ENCODE results near the gene ATP6V0B.

ATP6V0B gene

DNA sequence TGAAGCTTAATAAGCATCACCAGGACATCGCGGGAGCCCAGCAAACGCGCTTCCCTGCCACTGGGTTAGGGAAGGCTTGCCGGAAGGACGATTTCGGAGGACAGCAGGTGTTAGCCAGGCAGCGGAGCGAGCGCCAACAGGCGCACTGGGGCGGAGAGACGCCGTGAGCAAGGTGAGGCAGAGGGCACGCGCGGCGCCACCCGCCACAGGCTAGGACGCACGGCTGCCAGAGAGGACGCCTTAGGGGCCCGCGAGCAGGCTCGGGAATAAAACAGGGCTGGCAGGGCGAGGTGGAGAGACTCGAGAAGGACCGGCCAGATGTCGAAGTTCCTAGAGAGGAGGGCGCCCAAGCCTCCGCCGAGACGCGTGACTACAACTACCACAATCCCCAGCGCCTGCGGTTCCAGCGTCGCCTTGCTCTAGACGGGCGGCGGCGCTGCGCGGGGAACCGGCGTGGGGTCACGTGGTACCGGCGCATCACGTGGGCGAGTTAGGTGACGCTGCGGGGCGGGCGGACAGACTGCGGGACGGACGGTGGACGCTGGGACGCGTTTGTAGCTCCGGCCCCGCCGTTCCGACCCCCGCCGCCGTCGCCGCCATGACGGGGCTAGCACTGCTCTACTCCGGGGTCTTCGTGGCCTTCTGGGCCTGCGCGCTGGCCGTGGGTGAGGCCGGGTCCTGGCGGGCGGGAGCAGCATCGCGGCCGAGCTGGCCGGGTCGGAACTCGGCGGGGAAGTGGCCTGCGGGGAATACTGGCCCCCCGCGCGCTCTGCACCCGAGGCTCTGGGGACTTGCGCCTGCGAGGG is at the start of gene ATP6V0B:
TSS of gene ATP6V0B (plus strand) at position 518 of the 806 bp plus-strand sequence. CDS start at position 599, 81 bp downstream.
- peak; percentile 97 for DNase-seq

DNA sequence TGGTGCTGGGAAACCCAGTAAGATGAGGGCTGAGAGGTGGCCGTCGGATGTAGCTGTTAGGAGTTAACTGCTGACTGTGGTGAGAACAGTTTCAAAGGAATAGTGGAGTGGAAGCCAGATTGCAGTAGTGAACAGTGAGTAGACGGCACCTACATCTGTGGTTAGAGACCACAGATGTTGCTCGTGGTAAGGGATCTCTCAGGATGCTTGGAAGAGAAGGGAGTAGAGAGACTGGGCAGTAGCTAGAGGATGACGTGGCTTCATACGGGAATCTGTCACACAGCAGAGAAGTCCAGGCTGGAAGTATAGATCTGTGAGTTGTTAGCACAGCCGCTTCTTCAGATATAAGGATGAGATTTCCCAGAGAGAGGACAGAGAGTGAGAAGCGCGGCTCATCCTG is 48.9 kb upstream of the ATP6V0B start:
- DNase-seq: no peak

DNA sequence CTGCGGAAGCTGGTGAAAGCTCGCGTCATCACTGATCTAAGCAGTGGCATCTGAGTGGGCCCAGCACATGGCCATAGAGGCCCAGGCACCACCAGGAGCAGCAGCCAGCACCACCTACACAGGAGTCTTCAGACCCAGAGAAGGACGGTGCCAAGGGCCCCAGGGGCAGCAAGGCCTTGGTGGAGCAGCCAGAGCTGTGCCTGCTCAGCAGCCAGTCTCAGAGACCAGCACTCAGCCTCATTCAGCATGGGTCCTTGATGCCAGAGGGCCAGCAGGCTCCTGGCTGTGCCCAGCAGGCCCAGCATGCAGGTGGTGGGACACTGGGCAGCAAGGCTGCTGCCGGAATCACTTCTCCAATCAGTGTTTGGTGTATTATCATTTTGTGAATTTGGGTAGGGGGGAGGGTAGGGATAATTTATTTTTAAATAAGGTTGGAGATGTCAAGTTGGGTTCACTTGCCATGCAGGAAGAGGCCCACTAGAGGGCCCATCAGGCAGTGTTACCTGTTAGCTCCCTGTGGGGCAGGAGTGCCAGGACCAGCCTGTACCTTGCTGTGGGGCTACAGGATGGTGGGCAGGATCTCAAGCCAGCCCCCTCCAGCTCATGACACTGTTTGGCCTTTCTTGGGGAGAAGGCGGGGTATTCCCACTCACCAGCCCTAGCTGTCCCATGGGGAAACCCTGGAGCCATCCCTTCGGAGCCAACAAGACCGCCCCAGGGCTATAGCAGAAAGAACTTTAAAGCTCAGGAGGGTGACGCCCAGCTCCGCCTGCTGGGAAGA is 44.4 kb upstream of the ATP6V0B start:
- DNase-seq: no peak

DNA sequence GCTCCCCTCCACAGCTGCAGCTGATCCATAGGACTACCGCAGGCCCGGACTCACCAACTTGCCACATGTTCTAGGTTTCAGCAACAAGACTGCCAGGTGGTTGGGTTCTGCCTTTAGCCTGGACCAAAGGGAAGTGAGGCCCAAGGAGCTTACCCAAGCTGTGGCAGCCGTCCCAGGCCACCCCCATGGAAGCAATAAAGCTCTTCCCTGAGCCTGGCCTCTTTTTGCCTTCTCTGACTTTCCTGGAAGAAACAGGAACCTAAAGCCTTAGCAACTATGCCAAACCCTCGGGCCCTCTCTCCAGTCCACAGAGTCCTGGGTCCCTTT is 43.8 kb upstream of the ATP6V0B start:
- DNase-seq: no peak

DNA sequence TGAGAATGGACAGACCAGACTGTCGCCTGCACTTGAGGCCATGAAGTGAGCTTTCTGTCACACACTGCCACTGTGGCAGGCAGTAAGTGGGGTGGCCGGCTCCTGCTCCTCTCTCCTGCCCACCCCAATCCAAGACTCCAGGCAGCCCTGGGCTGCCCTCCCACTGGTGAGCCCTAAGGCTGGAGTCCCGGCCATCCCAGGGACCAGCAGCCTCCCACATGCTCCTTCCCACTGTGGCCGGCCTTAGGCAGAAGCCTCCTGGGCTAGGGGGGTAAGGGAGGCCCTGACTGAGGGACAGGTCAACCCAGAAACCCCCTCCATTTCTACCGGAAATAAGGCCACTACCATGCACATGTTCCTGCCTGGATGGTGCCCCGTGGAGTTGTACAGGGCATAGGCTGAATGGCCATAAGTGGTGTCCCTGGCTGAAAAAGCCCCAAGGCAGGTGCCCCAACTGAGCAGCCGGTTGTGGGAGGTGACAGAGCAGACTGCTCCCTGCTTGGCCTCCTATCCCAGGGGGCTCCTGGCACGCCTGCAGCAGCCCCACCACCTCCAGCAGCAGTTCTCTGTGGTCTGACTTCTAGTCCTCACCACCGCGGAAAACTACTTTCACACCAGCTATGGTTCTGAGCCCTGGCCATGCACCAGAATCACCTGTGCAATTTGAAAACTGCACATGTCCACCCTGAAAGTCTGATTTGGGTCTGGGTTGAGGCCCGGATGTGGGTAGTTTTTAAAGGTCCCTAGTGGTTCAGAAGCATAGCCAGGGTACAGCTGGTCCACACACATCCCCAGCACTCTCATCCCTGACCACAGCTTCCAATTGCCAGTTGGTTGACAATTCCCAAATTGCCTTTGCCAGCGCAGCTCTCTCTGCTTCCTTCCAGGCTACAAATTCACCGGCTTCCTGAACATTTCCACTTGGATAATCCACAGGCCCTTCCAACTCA is 42.8 kb upstream of the ATP6V0B start:
- no peak for DNase-seq

DNA sequence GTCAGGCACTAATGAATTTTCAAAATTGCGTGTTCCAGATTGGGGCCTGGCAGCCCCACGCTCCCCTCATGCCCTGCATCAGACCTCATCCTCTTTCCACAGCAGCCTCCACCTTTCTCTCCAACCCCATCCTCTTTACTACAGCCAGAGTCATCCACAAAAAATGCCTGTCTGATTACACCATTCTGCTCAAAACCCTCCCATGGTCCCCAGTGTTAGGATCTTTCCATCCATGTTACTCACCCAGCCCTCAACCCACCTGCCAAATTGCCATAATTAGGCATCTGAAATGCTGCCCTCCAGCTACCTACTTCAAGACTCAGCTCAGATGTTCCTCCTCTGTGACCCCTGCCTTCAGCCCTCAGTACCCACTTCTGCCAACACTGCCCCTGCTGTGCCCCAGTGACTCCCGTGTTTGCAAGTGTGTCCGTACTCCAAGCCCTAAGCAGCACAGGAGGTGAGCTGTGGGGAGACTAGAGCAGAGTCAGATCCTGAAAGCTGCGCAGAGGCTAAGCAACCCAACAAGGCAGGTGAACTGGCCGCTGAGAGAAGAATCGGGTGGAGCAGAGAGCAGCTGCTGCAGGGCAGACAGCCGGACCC is 41.9 kb upstream of the ATP6V0B start:
- no peak for DNase-seq

DNA sequence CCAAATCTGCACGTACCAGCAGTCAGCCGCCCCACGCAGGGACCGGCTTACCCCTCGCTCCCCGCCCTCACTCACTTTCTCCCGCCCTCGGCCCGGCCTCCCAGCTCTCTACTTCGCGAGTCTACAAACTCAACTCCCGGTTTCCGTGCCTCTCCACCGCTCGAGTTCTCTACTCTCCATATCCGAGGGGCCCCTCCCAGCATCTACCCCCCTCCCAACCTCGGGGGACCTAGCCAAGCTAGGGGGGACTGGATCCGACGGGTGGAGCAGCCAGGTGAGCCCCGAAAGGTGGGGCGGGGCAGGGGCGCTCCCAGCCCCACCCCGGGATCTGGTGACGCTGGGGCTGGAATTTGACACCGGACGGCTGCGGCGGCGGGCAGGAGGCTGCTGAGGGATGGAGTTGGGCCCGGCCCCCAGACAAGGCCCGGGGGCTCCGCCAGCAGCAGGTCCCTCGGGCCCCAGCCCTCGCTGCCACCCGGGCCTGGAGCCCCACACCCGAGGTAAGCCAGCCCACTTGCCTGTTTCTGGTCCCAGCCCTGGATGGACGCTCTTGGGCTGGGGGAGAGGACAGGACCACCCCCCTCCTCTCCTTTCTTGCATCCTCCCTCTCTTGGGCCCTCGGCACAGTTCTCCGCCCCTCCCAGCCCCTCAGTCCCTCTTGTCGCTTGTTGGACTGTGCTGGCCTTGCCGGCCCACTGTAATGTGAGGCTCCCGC is 41.2 kb upstream of the ATP6V0B start, which contains the start of gene ARTN:
TSS of gene ARTN (plus strand) at position 416 of the 715 bp plus-strand sequence. CDS start 1,856 bp downstream, outside the sequence.
- peak; percentile 60 for DNase-seq

DNA sequence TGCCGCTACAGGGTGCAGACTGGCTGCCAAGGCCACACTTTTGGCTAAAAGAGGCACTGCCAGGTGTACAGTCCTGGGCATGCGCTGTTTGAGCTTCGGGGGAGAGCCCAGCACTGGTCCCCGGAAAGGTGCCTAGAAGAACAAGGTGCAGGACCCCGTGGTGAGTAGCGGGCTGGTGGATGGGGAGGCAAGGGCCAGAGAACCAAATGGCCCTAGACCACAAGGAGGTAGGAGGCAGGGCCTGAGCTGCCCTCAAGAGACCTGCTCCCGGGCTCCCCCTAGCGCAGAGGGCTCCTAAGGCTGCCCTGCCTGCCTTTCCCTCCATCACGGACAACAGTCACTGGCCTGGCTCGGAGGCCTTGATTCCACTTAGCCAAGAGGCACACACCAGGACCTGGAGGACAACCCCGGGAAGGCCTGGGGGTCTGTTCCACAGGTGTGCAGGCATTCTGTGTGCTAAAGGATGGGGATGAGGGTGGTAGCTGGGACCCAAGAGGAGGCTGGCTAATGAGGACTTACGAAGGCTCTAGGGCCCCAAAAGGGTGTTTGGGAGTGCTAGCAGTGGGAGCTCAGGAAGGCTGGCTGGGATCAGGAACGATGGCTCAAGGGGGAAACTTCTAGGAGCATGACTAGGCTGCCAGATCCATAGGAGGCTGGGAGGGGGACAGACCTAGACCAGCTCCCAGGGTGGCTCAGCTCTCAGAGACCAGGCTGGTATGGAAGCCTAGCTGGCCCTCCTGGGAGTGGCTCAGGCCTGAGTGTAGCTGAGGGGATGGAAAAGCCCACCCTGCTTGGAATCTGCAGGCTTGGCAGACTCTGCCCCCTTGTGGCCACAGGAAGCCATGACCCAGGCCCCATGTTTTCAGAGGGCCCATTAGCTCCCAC is 40.4 kb upstream of the ATP6V0B start:
- peak; percentile 79 for DNase-seq

DNA sequence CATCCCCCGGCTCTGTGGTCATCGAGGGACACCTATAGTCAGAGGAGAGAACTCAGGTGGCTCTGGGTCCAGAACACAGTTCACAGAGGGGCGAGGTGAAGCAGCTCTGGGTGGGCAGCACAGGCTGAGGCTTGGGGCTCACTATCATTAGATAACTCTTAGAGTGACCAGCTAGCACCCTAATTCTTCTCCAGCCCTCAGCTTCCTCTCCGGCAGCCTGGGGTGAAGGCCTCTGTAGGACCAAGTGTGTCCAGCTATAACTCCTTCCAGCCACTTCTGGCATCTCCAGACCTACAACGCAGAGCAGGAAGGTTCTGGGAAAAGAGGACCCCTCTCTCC is 39.8 kb upstream of the ATP6V0B start:
- DNase-seq: no peak

DNA sequence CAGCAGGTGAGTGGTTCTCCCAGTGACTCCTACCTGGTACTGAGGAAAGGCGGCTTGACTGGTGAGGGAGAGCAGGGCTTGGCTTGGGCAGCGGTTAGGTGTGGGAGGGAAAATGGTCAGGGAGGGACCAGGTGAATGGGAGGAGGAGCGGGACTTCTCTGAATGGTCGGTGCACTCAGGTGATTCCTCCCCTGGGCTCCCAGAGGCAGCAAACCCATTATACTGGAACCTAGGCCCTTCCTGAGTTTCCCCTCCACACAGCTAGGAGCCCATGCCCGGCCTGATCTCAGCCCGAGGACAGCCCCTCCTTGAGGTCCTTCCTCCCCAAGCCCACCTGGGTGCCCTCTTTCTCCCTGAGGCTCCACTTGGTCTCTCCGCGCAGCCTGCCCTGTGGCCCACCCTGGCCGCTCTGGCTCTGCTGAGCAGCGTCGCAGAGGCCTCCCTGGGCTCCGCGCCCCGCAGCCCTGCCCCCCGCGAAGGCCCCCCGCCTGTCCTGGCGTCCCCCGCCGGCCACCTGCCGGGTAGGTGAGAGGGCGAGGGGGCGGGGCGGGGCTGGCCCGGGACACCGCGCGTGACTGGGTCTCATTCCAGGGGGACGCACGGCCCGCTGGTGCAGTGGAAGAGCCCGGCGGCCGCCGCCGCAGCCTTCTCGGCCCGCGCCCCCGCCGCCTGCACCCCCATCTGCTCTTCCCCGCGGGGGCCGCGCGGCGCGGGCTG is 38.9 kb upstream of the ATP6V0B start:
- no peak for DNase-seq

DNA sequence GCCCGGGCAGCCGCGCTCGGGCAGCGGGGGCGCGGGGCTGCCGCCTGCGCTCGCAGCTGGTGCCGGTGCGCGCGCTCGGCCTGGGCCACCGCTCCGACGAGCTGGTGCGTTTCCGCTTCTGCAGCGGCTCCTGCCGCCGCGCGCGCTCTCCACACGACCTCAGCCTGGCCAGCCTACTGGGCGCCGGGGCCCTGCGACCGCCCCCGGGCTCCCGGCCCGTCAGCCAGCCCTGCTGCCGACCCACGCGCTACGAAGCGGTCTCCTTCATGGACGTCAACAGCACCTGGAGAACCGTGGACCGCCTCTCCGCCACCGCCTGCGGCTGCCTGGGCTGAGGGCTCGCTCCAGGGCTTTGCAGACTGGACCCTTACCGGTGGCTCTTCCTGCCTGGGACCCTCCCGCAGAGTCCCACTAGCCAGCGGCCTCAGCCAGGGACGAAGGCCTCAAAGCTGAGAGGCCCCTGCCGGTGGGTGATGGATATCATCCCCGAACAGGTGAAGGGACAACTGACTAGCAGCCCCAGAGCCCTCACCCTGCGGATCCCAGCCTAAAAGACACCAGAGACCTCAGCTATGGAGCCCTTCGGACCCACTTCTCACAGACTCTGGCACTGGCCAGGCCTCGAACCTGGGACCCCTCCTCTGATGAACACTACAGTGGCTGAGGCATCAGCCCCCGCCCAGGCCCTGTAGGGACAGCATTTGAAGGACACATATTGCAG is 38.2 kb upstream of the ATP6V0B start:
- DNase-seq: peak; percentile 59

DNA sequence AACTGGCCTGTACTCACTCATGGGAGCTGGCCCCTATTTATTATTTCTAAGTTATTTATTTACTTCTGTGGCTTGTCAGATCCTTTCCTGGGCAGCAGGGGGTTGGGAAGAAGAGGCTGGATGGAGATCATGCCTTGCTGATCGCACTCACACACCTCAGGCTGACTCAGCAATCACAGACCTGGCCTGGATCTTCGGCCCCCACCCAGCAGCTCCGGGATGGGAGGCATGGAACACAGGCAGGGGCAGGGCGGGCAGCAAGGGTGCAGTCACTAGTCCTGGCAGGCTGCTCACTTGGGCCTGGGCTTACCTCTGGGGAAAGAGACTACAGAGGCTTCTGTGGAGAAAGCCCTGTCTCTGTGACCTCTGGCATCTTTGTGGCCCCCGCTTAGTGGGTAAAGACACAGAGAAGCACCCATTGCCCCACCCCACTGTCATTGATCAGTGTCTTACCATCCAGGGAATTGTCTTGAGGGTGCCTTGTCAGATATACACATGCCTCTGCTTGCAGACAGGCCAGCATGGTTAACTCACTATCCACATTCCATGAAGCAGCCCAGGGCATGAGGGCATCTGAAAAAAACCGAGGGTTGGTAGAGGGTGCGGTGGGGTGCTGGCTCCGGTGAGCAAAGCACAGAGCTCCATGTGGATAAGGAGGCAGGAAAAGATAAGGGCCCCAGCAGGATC is 37.4 kb upstream of the ATP6V0B start:
- DNase-seq: no peak

DNA sequence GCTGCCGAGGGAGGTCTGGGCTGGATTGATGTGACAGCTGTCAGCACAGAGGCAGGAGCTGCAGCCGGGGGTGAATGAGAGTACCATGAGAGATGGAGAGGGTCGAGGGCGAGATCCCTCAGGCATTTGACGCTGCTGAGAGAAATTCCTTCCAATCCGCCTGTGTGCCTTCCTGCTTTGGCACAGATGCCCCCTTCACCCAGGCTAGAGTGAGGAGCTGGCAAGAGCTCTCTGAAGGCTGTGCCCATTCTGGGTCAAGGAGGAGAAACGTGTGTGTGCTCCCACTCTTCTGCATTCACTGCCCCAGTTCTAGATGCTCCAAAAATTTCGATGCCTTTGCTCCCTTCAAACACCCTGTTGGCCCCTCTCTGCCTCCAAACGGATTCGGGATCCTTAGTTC is 36.4 kb upstream of the ATP6V0B start:
- no peak for DNase-seq

DNA sequence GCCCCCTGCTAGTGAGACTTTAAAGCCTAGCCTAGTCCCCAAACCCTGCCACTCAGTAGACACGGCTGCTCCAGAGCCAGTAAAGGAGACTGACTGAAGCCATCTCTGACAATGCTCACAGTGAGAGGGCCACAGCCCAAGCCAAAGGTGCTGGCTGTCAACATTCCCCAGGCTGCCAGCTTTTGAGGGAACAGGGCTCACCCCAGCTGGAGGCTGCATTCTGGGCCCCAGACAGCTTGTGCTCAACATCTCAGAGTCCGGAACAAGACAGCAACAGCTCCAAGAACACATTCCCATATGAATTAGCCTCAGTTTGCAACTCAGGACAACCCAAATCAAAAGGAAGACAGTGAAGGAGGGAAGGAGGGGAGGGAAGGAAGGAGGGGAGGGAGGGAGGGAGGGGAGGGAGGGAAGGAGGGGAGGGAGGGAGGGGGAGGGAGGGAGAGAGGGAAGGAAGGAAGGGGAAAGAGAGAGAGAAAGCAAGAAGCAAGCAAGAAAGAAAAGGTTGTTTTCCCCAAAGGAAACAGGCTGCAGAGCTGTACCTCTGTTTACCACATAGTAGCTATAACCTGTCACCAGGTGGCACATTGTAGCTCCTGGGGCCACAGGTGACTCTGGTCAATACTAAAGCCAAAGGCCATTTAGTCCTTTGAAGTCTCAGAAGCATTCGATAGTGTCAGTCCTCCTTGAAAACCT is 35.7 kb upstream of the ATP6V0B start:
- no peak for DNase-seq

DNA sequence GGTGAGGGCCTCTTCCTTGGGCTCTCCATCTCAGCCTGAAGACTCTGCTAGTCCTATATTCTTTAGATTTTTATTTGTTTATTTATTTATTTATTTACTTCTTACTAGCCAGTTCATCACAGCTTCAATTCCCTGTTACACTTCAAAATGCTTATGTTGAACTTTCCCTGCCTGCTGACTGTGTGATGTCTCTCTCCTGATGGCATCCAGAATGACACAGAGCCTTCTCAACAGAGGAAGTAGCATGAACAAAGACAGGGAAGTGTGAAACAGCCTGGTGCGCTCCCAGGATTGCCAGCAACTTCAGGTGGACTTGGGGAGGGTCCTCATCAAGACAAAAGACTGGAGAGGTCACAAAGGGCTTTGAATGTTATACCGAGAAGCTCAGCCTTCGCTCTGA is 32.3 kb upstream of the ATP6V0B start:
- DNase-seq: no peak

DNA sequence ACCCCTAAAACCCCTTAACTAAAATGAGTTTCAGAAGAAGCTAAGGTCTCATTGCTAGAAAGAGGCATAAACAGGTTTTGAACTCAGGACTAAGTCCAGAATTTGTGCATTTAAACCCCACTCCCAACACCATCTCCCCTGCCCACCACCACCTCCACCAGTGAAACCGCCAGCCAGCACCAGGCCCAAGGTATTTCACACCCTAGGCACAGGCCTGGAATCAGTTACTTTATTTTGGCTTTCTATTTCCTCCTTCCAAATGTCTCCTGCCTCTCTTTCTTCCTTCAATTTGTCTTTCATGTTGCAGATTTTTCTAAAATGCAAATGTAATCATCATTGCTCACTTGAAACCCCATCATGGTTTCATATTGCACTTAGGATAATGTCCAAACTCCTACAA is 29.9 kb upstream of the ATP6V0B start:
- no peak for DNase-seq

DNA sequence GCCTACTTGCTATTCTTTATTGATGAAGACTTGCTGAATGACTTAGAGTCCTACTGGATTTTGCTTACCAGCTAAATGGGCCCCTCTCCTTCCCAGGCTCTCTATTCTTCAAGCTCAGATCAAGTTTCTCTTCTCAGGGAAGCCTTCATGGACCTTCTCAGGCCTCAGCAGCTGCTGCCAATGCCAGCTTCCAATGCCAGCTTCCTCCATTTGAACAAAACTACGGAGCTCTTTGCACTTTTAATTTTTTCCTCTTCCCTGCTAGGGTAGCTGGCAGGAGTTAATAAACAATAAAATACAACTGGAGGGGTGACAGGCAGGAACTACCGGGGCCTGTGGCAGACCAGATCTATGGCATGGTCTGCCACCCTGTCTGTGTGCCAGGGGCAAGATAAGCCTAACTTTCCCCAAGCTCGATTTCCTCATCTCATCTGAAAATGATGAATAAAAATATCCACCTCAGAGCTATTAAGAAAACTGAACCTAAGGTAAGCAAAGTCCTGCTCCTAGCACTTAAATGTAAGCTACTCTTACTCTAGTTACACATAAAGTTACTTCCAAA is 29.0 kb upstream of the ATP6V0B start:
- DNase-seq: no peak
